Epidermal melanocyte (primary cell): ENCODE data around the gene APP.

Experiments used
- DNase-seq: peaks from one replicate; pipeline ENCODE4 v3.0.0; 2011; ENCODE audit warnings: low spot score; ENCODE audit not compliant: insufficient read length

The APP gene

DNA sequence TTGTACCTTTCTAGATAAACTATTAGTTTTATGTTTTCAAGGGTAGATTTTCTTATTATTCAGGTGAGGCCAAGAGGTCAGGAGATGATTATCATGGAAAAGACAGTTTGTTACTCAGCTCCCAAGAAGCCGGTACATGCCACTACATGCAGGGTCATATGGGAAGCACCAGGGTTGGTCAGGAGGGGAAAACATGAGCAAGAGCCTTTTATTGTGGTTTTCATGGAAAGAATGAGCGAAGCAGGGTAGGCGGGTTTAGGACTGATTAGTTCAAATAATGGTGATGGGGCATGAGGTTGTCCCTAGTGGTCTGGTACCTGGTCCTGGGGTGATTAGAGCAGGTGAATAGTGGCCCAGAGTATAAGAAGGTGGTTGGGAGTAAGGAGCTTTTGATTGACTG is 189.9 kb downstream of the APP start:
- DNase-seq: no peak

DNA sequence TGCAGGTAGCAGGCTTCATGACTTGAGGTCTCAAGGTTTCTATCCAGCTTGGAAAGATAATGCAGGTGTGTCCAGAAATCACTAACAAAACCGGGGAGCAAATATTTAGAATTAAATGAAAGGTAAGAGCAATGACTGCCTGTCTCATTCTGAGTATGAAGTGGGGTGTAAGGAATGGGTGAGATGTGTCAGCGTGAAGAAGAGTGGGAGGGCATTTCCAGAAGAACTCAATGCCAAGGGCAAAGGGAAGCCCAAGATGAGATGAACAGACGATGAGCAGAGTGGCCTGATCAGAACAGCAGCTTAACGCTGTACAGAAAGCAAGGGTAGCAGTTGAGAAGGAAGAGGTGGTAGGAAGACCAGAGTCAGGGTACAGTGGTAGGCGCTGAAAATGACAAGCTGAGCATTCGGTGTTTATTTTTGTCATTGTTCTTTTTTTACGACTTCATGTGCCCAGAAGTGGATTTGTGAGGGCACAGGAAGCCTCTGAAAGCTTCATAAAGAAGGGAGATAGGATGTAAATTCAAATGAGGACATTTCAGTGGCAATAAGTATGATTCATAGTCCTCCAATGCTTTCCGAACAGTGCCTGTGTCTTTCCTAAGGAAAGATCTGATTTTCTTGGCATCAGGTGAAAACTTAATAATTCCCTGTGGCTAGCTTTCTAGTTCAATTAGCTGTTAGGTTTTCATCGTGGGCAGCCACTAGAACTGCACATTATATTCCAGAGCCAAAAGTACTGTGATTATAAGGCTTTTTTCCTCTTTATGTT is 190.5 kb downstream of the APP start:
- no peak for DNase-seq

DNA sequence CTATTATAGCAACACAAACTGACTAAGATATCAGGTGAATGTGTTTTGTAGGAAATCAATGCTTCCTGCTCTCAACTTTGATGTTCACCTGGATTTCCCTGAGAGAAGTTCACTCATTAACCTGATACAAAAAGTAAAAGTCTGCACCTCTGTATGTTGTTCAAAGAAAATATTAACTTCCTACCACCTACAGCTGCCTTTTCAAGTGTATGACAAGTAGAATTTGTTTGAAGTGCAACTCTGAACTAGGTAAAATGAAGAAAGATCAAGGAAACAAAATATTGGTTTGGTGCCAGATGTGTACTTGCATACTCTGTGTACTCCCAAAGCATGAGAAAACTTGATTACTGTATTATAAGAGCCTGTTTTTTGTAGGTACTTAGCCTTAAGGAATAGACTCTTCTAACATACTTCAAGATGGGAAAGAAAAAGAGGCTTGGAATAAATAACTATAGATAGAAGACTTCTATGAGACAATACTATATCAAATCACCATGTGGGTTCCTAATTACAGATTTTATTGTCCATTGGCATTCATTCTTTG is 193.4 kb downstream of the APP start:
- no peak for DNase-seq

DNA sequence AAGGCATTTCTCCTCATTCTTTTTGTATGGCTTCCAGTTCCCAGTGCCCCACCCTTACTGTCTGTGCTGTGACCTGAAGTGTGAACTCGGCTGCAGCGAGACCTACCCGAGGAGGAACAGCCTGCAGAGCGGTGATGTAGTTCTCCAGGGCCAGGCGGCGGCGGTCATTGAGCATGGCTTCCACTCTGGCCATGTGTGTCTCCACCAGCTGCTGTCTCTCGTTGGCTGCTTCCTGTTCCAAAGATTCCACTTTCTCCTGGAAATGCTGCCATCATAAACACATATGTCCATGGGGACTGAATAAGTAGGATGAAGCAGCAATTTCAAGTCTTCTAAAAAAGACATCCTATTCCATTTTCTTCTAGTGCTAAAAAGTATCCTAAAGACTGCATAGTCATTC is 195.6 kb downstream of the APP start:
- no peak for DNase-seq

DNA sequence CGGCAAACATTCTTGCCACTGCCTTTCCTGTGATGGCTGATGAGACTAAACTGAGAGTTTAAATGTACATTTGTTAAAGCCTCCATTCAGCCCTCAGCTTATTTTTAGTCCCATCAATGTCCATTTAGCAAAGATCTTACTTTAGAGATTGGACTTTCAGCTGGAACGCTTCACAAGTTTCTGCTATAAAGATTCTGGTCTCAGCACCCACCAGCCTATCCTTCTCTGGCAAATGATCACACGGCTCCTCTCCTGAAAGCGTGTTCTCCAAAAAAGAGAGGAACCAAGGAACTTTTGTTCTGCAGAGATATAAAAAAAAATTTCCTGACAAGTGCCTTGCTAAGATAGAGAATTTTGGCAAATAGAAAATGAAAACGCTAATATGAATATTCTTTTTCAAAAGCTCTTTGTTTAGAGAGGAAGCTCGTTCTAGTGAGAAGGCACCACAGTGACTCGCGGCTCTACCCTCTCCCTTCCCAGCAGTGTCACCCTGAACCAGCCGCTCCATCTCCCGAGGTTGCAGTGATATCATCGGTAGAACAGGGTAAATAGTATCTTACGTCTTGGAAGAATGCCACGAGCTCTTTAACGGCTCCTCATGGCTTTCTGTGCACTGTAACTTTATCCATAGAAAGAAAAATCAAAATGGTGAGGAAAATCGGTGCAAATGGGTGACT is 200.2 kb downstream of the APP start:
- no peak for DNase-seq

DNA sequence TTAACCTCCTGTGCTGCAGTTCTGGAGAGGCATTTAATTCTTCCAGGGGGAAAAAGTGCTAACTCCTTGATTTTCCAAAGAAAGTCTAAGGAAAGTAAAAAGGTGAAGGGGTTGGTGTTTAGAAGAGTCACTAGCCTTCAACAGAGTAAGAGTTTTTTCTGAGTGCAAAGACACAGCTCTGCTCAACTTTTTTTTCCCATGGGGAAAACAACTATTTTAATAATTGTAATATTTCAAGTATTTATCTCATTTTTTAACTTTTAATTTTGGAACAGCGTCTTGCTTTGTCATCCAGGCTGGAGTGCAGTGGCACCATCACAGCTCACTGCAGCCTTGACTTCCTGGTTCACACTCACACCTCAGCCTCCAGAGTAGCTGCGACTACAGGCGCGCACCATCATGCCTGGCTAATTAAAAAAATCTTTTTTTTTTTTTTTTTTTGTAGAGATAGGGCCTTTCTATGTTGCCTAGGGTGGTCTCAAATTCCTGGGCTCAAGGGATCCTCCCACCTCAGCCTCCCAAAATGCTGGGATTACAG is 202.6 kb downstream of the APP start:
- no peak for DNase-seq

DNA sequence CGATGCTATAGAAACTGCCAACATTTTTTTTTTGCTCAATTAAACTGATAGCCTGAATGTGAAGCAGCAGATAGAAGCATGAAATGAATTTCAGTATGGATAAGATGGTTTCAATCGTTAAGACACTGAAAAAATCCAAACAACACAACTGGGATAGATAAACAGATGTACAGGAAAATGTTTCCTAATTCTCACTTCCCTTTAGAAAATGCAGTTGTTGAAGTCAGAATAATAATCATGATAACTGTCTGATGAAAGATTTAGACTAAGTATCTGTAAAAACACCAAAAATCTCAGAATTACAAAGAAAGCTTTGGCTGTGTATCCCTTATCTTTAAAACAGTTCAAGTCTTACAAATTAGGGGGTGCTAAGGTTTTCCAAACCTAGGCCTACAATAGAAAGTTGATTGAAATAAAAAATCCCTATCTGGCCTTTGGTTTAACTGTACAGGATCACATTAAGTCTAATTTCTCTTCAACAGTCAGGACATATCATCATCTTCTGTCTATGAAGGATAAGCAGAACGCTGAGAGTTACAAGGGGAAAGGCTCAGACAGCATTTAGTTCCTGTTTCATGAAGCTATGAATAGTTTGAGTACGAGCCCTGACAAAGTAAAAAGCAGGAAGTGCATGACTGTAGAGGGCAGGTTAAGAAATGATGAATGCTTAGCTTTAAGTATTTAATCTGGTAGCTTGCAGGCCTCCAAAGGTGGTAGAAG is 203.2 kb downstream of the APP start:
- DNase-seq: no peak

DNA sequence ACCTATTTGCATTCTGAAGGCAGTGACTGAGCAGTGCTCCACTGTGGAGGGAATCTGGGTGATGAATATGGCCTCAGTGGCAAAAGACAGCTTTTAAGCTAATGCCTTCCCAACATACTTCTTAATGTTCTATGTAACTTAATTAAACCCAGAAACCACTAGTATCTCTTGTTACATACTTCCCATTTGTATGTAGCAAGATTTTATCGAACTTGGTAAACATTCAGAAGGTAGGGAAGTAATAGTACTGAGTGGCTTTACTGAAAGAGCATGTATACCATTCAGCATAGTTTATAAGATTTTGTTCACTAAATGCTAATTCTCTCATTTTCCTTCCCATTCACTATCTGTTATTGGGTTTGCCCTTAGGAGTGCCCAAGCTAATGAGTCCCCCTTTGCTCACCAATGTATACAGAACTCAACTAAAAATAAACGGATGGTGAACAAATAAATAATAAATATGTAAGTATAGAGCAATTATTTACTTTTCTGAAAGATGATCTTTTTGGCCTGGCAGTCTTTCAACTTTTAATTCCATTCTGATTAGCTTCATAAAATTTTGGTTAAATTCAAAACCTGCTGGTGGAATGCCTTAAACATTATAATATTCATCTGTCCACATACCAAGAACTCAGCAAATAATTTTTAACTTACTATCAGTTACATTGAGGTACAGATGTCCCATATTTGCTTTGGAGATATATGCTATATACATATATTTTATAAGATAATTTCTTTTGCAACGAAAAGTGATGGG is 204.4 kb downstream of the APP start:
- DNase-seq: no peak

DNA sequence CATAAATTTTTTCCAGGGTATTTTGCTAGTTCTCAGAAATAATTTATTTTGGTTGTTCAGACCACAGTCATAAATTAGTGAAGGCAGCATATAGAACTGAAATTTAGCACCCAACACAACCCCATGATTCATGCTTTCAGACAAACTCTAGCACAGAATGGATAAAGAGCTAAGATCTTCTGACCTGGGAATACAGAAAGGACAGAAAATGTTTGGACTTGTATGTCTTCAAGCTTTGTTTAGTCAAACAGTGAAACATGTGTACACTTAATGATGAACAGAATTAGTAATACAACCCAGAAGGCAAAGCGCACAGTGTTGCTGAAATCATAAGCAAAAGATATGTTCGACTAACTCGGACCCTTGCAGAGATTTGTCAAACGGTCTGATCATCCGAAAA is 205.6 kb downstream of the APP start:
- no peak for DNase-seq

DNA sequence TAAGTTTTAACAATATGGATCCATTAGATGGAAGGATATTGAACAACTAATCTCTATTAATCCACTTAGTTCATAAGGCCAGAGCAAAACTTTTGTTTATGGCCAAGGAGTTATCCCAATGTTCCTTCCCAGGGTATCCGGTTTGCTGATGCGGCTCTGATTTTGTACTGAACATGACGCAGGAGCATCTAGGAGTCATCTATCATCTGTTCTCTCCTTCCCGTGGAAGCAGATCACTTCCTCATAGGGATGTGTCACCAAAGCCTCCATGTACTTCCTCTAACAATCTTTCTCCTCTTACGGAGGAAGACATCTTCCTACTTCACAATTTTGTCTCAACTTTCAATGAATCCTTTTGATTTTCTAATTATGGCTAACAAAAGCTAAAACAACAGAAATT is 206.6 kb downstream of the APP start:
- no peak for DNase-seq

DNA sequence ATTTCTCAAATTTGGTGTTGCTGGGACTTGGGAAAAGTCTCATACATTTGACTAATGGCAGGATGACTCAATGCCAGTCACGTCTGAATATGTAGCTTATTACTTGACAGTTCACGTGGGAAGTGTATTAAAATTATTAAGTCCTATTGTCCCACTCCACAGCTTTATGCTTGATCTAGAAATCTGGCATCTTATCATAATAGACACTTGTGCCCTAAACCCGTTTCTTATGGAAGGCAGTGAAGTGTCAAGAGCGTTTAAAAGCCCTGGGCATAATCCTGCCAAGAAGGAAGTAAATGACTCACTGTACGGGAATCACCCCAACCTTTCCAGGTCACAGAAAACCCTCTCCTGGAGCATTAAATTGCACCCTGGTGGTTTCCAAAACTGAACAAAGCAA is 207.4 kb downstream of the APP start:
- no peak for DNase-seq

DNA sequence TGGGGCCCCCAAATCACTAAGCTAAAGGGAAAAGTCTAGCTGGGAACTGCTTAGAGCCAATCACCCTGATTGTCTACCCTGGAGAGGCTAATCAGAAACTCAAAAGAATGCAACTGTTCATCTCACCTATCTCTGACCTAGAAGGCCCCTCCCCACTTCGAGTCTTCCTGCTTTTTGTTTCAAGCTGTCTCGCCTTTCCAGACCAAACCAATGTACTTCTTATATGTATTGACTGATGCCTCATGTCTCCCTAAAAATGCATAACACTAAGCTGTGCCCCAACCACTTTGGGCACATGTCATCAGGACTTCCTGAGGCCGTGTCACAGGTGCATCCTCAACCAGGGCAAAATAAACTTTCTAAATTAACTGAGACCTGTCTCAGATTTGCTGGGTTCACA is 209.5 kb downstream of the APP start:
- no peak for DNase-seq

DNA sequence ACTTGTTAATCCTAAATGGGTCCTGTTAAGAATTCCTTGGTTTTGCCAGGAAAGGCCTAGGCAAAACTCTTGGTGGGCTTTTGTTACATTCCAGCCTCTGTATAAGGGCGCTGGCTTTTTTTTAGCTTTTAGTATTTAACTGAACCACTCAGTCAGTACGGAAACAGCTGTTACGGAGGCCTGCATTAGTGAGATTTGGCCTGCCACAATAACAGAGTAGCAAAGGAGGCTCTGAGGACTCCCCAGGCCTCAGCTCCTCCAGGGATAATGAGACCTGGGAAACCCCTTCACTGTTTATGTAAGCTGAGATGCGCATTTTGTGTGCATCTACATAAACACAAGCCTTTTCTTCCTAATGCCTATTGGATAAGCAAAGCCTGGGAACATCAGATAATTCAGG is 210.2 kb downstream of the APP start:
- no peak for DNase-seq

DNA sequence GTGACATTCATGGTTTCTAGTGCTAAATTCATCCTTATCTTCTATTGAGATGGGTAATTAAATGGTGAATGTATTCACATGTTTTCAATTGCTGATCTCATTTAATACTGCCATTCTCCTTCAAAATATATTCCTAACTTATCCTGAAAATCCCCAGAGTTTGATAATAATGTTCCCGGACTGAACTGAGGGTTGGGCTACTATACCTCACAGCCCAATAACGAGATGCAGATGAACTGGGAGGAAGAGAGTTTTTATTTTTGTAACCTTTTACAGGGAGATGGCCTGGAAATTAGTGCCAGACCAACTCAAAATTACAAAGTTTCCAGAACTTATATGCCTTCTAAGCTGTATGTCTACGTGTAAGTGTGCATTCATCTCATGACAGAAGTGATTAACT is 210.8 kb downstream of the APP start:
- no peak for DNase-seq

DNA sequence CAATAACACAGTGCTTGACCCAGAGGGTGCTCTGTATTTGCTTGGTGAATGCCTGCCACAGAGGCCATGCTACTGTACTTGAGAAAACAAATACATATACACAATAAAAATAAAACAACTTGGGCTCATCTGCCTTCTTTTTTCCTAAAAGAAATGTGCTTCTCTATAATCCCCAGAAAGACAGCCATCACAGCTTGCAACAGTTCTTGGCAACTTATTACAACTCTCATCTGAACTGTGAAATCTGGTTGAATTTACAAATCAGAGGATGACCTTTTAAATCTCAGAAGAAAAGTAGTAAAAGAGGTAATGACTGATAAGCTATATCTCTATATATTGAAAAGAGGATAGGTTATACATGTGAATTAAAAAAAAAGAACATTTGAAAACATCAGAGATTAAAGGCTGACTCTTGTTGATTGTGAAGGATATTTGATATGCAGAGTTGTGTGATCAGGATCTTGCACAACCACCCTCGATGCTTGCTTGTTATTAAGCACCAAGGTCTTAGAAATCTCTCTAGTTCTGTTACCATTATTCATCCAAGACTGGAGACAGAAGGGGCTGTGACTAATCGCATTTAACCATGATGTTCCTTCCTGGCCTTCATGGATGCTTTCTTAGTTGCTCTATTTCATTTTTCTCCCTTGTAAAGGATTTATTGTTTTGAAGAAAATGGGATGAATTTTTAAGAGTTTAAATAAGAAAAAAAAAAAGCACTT is 213.4 kb downstream of the APP start:
- no peak for DNase-seq

DNA sequence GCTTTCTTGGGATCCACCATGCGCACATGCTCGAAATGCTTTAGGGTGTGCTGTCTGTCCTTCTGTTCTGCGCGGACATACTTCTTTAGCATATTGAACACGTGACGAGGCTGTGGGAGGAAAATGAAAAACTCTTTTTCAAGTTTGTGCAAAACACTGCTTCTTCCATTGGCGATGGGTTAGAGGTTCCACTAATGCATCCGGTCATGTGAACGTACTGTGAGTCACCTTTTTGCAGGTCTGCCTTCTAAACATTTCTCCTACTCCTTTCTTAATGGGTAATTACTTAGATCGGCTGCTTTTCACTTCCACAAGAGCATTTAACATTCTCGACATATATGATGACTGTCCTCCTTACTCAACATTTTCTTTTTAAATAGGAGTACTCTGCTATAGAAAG is 214.9 kb downstream of the APP start:
- no peak for DNase-seq

DNA sequence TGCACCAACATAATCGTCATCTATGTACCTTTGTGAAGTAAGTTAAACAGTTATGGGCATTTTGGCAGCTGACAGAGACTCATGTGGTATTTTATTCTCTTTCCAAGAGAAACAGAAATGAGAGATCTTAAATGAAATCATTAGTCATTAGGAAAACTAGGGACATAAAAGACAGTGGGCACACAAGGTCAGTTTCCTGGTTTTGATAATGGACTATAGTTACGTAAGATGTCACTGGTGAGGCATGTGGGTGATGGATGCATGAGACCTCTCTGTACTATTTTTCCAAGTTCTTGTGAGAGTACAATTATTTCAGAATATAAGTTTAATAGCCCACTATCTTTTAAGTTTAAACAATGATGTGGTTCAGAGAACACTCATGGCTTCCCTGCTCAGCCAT is 216.9 kb downstream of the APP start:
- DNase-seq: no peak

DNA sequence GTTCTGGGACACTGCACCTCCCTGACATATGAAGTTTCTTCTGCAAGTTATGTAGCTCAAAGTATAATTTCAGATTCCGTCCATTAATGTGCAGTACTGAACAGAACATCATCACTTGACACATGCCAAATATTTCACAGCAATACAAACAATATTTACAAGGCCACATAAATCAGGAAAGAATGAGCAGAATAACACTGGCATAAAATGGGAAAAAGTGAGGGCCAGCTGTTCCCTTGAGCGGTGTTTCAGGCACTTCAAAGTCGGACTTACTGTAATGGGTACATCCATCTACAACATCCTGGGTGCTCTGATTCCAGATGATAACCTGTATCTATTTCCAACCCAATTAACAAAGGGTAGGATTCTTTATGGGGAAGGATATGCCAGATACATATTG is 217.4 kb downstream of the APP start:
- no peak for DNase-seq

DNA sequence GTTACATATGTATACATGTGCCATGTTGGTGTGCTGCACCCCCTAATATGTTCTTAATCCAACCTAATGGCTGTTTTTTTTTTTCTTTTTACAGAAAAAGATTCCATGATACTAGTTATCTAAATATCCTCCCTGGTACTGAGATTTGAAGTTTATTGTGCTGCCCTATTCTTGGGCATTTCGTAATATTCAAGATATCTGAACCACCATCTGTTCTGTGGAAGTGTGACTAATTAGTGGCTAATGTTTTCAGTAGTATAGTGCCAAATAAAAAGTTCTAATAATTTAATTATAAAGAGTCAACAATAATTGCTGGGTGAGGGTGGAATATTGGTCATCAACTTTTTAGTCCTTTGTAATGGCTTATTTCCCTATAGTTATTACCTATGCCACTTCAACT is 218.3 kb downstream of the APP start:
- no peak for DNase-seq

DNA sequence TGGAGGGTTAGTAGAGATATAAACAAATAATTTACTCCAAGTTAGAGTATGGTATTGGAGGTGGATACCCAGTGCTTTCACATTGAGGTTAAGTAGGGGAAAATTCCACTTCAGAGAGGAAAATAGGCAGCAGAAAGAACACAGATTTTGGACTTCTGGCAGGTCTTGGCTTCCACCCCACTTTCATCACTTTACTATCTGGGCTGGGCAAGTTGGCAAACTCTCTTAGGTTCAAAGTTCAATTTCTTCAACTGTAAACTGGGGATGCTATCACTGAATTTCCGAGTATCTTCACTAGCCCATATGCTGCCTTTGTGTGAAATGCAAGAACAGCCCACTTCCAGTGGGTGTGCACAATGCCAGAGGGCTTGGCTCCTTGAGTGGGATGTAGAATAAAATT is 220.9 kb downstream of the APP start:
- no peak for DNase-seq
